Measurements from ENCODE around the gene SLC39A9. TPM values are rescaled to one million over a fixed set of nuclear protein-coding genes. Genes with fewer than 3 reads are reported as not detected.

SLC39A9 gene, protein sequence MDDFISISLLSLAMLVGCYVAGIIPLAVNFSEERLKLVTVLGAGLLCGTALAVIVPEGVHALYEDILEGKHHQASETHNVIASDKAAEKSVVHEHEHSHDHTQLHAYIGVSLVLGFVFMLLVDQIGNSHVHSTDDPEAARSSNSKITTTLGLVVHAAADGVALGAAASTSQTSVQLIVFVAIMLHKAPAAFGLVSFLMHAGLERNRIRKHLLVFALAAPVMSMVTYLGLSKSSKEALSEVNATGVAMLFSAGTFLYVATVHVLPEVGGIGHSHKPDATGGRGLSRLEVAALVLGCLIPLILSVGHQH
- total RNA-seq (2022; extraction: Qiagen RNA extraction) = 36.4 to 45.4 TPM (median 36.8 TPM) in 5 replicates

GRCh38 chr14:69398053-69398817 is at the start of gene SLC39A9, which contains the start of gene ERH:
TSS of gene SLC39A9 (plus strand) at chr14:69398692. CDS start at chr14:69399370, 678 bp downstream.
TSS of gene ERH (minus strand) at chr14:69398299. CDS start at chr14:69398233, 66 bp downstream.

DNA sequence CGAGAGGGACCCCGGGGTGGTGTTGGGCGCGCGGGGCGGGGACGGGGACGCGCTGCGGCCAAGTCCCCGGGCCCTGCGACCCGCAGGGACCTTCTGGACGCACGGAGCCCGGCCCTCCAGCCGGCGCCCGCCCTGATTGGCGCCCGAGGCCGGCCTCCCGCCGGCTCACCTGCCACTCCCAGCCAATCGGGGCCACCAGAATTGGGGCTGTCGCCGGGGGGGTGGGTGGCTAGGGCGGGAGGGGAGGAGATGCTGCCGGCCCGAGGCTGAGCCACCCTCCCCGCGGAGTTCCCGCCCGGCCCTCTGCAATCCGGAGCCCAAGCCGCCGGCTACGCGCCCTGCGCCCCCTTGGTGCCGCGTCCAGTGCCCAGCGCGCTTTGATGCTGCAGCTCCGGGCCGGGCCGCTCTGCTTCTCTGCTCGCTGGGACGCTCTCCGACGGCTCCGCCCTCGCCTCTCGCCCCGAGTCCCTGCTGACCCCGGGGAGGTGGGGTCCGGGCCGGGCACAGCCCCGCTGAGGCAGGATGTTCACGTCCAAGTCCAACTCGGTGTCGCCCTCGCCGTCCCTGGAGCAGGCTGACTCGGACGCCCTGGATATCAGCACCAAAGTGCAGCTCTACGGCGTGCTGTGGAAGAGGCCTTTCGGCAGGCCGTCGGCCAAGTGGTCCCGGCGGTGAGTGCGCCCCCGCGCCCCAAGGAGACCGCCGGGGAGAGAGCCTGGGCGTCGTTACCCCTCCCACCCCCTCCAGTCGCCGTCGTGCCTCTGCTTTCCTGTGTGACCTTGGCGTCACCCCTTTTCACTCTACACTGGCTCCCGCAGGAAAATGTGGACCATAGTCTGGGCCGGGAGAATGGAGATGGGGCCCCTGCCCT is 86.2 kb downstream of the SLC39A9 start, which contains the start of gene PLEKHD1:
Gene PLEKHD1, plus strand, starts transcription at position 285 of the 871 bp plus-strand sequence. Its CDS starts 238 bp downstream, at position 523.

Other genes with a start within 250 kb of the SLC39A9 start
- 15.0 to 18.4 TPM (median 17.0 TPM) in 5 replicates for gene DCAF5, start 245.6 kb upstream of the SLC39A9 start, total RNA-seq (2022; extraction: Qiagen RNA extraction)
- 11.8 to 14.0 TPM (median 12.8 TPM) in 5 replicates for gene EXD2, start 207.2 kb upstream of the SLC39A9 start, total RNA-seq (2022; extraction: Qiagen RNA extraction)
- 2.6 to 3.1 TPM (median 2.7 TPM) in 5 replicates for gene GALNT16, start 138.5 kb upstream of the SLC39A9 start, total RNA-seq (2022; extraction: Qiagen RNA extraction)
- 301 to 329 TPM (median 315 TPM) in 5 replicates for gene ERH, start 393 bp upstream of the SLC39A9 start, total RNA-seq (2022; extraction: Qiagen RNA extraction)
- 0.01 to 0.05 TPM (median 0.02 TPM) in 5 replicates for gene PLEKHD1, start 86.0 kb downstream of the SLC39A9 start, total RNA-seq (2022; extraction: Qiagen RNA extraction)
- gene CCDC177, start 176.2 kb downstream of the SLC39A9 start, total RNA-seq (2022; extraction: Qiagen RNA extraction) = 0.02 to 0.05 TPM (median 0.03 TPM) in 5 replicates
- gene SUSD6, start 212.9 kb downstream of the SLC39A9 start, total RNA-seq (2022; extraction: Qiagen RNA extraction) = 6.7 to 7.8 TPM (median 7.1 TPM) in 5 replicates

All from A549 treated with AZD2906 at 1 μM for 4 hours (cell line).